WERI-Rb-1 (cell line): Measurements from ENCODE around the gene TDP1.

Source experiments
- DNase-seq: peaks from one replicate; pipeline ENCODE4 v3.0.0-alpha.2; 2020
- H3K27ac ChIP-seq: fragments of 250-450 bp; sonication (Bioruptor Pico); 2 replicates; pipeline ENCODE4 v1.5.1; 2020; ENCODE audit warnings: mild to moderate bottlenecking, moderate library complexity
- H3K27me3 ChIP-seq: fragments of 250-450 bp; sonication (Bioruptor Pico); 2 replicates; pipeline ENCODE4 v1.5.1; 2021; ENCODE audit warnings: mild to moderate bottlenecking, low read depth, moderate library complexity; ENCODE audit not compliant: insufficient read depth, severe bottlenecking
- H3K36me3 ChIP-seq: fragments of 250-450 bp; sonication (Bioruptor Pico); 2 replicates; pipeline ENCODE4 v1.5.1; 2020; ENCODE audit warnings: mild to moderate bottlenecking, moderate library complexity
- H3K4me3 ChIP-seq: 2 replicates; pipeline ENCODE4 v1.5.1; 2011; ENCODE audit warnings: low read depth, mild to moderate bottlenecking, control low read depth, low read length
- H3K9me3 ChIP-seq: fragments of 250-450 bp; sonication (Bioruptor Pico); 2 replicates; pipeline ENCODE4 v1.5.1; 2021; ENCODE audit warnings: mild to moderate bottlenecking, moderate library complexity; ENCODE audit not compliant: severe bottlenecking
- TF ChIP-seq, protein P1 (sequence below): IDR thresholded peaks from 2 replicates; pipeline ENCODE4 v1.5.1; 2011; ENCODE audit warnings: low read depth, mild to moderate bottlenecking, control low read depth, inconsistent platforms, low read length

Gene TDP1

DNA sequence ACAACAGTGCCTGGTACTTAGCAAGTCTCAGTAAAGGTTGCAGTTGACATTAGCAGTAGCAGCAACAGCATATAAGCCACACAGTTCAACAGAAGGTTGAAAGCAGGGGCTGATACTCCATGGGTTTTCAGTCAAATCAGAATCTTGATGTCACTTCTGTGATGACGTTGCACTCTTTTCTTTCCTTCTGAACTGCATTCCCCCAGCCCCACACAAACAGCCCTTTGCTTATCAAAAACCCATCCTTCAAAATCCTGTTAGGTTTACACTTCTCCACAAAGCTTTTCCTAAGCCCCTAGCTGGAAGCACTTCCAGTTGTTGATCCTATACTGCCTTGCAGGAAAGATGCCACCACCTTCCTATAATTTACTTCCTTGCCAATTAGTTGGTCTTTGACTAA is 72.1 kb downstream of the TDP1 start:
- Histone ChIP-seq H3K4me3 (no peak overlapping the region), H3K27ac (no peak overlapping the region), H3K27me3 (no peaks in the 10 kb centered on the region), H3K9me3 (no peaks in the 10 kb centered on the region), H3K36me3 (peaks cover 3% of the 10 kb centered on the region; the same call in 1 of the 2 replicates)
- TF ChIP-seq, protein P1, sequence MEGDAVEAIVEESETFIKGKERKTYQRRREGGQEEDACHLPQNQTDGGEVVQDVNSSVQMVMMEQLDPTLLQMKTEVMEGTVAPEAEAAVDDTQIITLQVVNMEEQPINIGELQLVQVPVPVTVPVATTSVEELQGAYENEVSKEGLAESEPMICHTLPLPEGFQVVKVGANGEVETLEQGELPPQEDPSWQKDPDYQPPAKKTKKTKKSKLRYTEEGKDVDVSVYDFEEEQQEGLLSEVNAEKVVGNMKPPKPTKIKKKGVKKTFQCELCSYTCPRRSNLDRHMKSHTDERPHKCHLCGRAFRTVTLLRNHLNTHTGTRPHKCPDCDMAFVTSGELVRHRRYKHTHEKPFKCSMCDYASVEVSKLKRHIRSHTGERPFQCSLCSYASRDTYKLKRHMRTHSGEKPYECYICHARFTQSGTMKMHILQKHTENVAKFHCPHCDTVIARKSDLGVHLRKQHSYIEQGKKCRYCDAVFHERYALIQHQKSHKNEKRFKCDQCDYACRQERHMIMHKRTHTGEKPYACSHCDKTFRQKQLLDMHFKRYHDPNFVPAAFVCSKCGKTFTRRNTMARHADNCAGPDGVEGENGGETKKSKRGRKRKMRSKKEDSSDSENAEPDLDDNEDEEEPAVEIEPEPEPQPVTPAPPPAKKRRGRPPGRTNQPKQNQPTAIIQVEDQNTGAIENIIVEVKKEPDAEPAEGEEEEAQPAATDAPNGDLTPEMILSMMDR = no peak
- DNase-seq = no peak

DNA sequence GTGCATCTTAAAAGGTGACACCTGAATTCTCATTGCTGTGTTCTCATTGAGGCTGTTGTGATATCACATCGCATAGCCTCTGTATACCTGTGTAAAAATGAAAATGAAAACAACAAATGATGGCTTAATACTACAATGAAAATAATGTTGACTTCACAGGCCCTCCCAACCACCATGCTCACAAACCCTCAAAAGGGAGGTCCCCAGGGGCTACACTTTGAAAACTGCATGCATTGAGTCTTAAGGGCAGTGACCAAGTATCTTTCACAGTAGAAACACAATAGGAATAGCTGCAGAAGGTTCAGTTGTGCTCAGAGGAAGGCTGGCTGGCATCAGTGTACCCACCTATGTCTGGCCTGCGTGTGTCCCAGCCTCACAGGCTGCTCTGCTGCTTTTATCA is 78.4 kb downstream of the TDP1 start:
- H3K36me3 ChIP-seq = peaks cover 9% of the 10 kb centered on the region; the same call in 1 of the 2 replicates
- no peaks in the 10 kb centered on the region for H3K9me3 ChIP-seq
- no peaks in the 10 kb centered on the region for H3K27me3 ChIP-seq
- no peak for DNase-seq
- H3K27ac ChIP-seq = no peak overlapping the region
- H3K4me3 ChIP-seq = no peak overlapping the region
- TF ChIP-seq, protein P1 = no peak

DNA sequence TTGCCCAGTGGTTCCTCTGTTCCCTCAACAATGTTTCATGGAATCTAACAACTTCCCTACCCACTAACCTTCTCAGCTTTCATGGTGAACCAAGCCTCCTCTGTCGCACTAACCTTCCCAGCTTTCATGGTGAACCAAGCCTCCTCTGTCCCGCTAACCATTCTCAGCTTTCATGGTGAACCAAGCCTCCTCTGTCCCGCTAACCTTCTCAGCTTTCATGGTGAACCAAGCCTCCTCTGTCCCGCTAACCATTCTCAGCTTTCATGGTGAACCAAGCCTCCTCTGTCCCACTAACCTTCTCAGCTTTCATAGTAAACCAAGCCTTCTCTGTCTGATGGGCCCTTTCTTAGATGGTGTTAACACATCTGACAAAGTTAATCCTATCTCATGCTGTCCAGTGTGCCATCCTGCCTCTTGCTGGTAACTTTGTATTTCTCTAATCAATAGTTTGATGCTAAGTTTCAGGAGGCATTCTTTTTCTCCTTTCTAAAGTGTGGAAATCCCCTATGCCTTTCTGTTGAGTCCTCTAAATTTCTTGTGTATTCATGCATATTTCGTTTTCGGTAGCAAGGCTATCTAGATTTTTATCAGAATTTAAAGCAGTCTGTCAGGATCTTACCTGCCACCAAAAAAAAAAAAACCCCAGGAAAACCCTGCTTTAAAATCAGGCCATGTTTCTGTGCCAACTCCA is 79.3 kb downstream of the TDP1 start:
- DNase-seq = no peak
- TF ChIP-seq, protein P1 = no peak
- H3K27ac ChIP-seq = no peak overlapping the region
- H3K4me3 ChIP-seq = no peak overlapping the region
- no peaks in the 10 kb centered on the region for H3K27me3 ChIP-seq
- no peaks in the 10 kb centered on the region for H3K9me3 ChIP-seq
- H3K36me3 ChIP-seq = peaks cover 9% of the 10 kb centered on the region; the same call in 1 of the 2 replicates

DNA sequence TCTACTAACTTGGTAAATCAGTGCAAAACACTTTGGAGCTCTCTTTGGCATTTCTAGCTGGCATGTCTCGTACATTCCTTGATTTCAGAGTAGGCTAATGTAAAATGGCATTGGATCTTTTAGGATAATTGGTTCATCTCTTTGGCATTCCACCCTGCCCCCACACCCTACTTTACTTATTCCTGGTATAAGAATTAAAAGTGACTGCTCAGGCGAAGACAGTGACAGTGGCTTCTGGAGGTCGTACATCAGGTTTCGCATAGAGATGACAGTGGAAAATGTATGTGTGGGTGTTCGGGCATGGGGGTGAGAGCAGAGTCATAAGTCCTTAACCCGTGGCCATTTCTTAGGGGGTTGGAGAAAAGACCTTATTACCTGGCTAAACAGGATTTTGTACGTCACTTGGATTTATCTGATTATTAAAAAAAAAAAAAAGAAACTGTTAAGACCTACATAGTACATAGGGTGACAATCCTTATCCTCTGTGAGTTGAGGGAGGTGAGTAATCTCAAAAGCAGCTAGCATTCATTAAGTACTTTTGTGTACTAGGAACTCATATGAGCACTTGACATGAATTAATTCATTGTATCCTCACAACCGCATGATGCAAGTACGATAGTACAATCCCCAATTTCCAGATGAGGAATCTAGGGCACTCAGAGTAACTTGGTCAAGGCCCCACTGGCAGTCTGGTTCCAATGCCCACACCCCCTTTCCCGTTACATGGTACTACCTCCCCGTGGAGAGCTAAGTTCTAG is 83.7 kb downstream of the TDP1 start:
- TF ChIP-seq, protein P1 = no peak
- Histone ChIP-seq H3K36me3 (peaks cover 7% of the 10 kb centered on the region; the same call in 1 of the 2 replicates), H3K27ac (no peak overlapping the region)

DNA sequence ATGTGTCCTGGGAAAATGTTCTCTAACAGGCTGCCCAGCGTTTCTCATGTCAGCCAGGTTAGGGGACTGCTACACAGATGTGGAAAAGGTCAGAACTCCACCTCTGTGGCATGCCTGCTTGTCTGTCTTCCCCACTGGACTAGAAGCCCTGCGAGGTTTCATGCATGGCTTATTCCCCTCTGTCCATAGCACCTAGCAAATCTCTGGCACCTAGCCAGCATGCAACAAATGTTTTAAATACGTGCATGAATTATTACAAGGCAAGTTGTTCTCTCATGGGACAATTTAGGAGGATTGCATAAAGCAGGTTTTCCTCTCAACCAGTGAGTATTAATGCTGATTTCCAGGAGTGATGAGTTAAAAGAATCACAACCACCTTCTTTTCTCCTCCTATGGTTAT is 84.7 kb downstream of the TDP1 start:
- DNase-seq = no peak
- H3K36me3 ChIP-seq = peaks cover 7% of the 10 kb centered on the region; the same call in 1 of the 2 replicates

More for the DNA sequence above, 83.7 kb downstream of the TDP1 start:
- H3K4me3 ChIP-seq = no peak overlapping the region
- no peaks in the 10 kb centered on the region for H3K27me3 ChIP-seq
- peak; percentile 16 for DNase-seq
- no peaks in the 10 kb centered on the region for H3K9me3 ChIP-seq

More for the DNA sequence above, 84.7 kb downstream of the TDP1 start:
- Histone ChIP-seq H3K27me3 (no peaks in the 10 kb centered on the region), H3K4me3 (no peak overlapping the region), H3K9me3 (no peaks in the 10 kb centered on the region), H3K27ac (no peak overlapping the region)
- TF ChIP-seq, protein P1 = no peak
